NT2/D1 (cell line): ENCODE results near the gene AGAP2.

Source experiments
- SUZ12 ChIP-seq: IDR thresholded peaks from 2 replicates; pipeline ENCODE4 v1.6.1; 2011; ENCODE audit not compliant: insufficient read length, insufficient read depth; ENCODE audit errors: extremely low read depth
- YY1 ChIP-seq: IDR thresholded peaks from 2 replicates; pipeline ENCODE4 v1.6.1; 2011; ENCODE audit not compliant: insufficient read length, insufficient read depth

DNA sequence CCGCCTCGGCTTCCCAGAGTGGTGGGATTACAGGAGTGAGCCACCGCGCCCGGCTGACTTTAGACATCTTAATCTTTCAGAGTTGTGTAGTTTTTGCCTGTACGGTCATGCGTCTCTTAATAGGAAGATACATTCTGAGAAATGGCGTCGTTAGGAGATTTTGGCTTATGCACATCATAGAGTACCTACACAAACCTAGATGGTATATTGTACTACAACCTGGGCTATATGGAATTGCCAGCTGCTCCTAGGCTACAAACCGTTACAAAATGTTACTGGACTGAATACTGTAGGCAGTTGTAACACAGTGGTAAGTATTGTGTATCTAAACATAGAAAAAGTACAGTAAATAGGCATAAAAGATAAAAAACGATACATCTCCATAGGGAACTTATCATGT, 45.3 kb upstream of the AGAP2 start:
- no peak for TF ChIP-seq SUZ12
- TF ChIP-seq YY1: no peak
